Ovary (tissue), 9 donors: ENCODE data around the gene SCYGR5. TPM values are rescaled to one million over a fixed set of nuclear protein-coding genes. Genes with fewer than 3 reads are reported as not detected.

Source experiments
- DNase-seq, 5 donors: peaks; one replicate each; pipeline ENCODE4 v3.0.0-alpha.2; 2019 to 2020
- H3K27ac ChIP-seq, 2 donors: fragments of 200-600 bp; one replicate each; pipeline versions ENCODE4 v1.5.1 to v1.8.0; 2019 to 2022
- H3K27me3 ChIP-seq: fragments of 200-600 bp; one replicate; pipeline ENCODE4 v1.8.0; 2022
- H3K36me3 ChIP-seq: fragments of 200-600 bp; sonication (generic); one replicate; pipeline ENCODE4 v1.5.1; 2019
- H3K4me1 ChIP-seq: one replicate; pipeline ENCODE4 v1.8.1; 2013; ENCODE audit warnings: mild to moderate bottlenecking, moderate library complexity; ENCODE audit not compliant: insufficient read depth
- H3K4me3 ChIP-seq: fragments of 200-600 bp; sonication (generic); one replicate; pipeline ENCODE4 v1.5.1; 2017
- H3K9me3 ChIP-seq, 2 donors: fragments of 200-600 bp in 1 of 2; sonication (generic) in 1 of 2; one replicate each; pipeline versions ENCODE4 v1.5.1 to v1.8.1; 2013 to 2019; ENCODE audit warnings: mild to moderate bottlenecking in 1 of 2, moderate library complexity in 1 of 2
- EP300 ChIP-seq: sonication (generic); formaldehyde crosslinking; IDR thresholded peaks from one replicate; pipeline ENCODE4 v1.6.1; 2017; ENCODE audit warnings: antibody characterized with exemption
- POLR2A ChIP-seq: fragments of 450-650 bp; IDR thresholded peaks from one replicate; pipeline ENCODE4 v1.6.1; 2017; ENCODE audit warnings: antibody characterized with exemption, mild to moderate bottlenecking, moderate library complexity
- WGBS, 3 donors: extraction: QIAGEN DNeasy Blood & Tissue Kit in 1 of 3; methylation state at CpG; one replicate each; pipeline versions ENCODE4 v1.1.5 to v1.1.7; 2013 to 2017; 5-methylcytosine and 5-hydroxymethylcytosine counted together
- intact Hi-C, 4 donors: fragments of 100-400 bp; cut with DNase I; formaldehyde crosslinking; loops; one replicate each; pipeline versions ENCODE4 v1.11.0 to v1.15.1; 2022 to 2023
- polyA plus RNA-seq, 2 donors: library from polyadenylated mRNA; stranded (reverse); fragments of 200-250 nt in 1 of 2; fragments of 350-450 nt in 1 of 2; fragmentation: Illumina TruSeq in 1 of 2; extraction: RNeasy Lipid Tissue Mini Kit (QIAGEN cat#74804) in 1 of 2; gene quantifications; one replicate each; pipeline ENCODE4 v1.2.3, GENCODE V29; 2013 to 2014
- total RNA-seq, 7 donors: library from RNA; depleted of rRNA in 2 of 7; stranded (reverse); fragments of >200 nt in 2 of 7; fragmentation: NEBNext Ultra II Directional in 3 of 7; extraction: Animal tissue kit (Norgen Biotek cat#: 25700) in 3 of 7; gene quantifications; one replicate each; pipeline versions ENCODE4 v1.1.0 to v1.2.4, GENCODE V29; 2016 to 2023
- TF ChIP-seq, protein P1 (sequence below), 3 donors: fragments of 450-650 bp in 2 of 3; fragments of 200-600 bp in 1 of 3; IDR thresholded peaks; one replicate each; pipeline versions ENCODE4 v1.5.1 to v1.8.0; 2016 to 2022; ENCODE audit warnings: antibody characterized with exemption in 3 of 3, mild to moderate bottlenecking in 1 of 3
- donor health status: DM: no; HTN: no; CAD: no; lungs with moderate emphysema.
- donor health status: DM: no; HTN: no; CAD: no.
- donor health status: Bipolar disorder and iron deficiency.
- donor health status: DM: yes; HTN: yes; CAD: no.
- donor health status: DM: no; HTN: no; CAD: no.
- donor health status: DM: yes; HTN: yes; CAD: no.

SCYGR5 gene
- total and polyA plus RNA-seq, 9 donors, result not detected

DNA sequence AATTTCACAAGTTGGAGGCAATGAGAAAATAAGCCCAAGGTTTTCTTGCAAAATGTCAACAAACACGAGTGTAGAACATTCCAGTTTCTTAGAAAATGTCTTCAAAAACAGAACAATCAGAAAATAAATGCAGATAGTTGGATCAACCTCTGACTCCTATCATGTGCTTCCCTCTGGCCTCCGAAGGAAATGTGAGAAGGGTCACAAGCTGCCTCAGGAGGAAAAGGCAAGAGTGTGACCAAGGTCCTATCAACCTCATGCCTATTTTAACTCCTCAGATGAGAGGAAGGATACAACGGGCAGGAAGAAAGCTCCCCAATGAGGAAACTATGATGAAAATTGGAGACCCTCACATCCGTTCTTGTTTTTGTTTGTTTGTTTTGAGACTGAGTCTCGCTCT, 7.9 kb downstream of the SCYGR5 start:
- Histone ChIP-seq H3K36me3 (no peaks in the 10 kb centered on the region), H3K27me3 (no peaks in the 10 kb centered on the region), H3K4me3 (no peak overlapping the region), H3K9me3 (no peaks in the 10 kb centered on the region), H3K27ac (no peak overlapping the region), H3K4me1 (no peaks in the 10 kb centered on the region)
- TF ChIP-seq EP300 (no peak), POLR2A (no peak)
- 39 to 57% (median 50%) methylated on average over 5 of the region's 5 CpGs for WGBS, 3 donors
- DNase-seq, result no peak
- intact Hi-C loops, result loop anchor here in 1 of 4 donors (1.0 kb wide), 1 partner anchor 39 kb away; no protein-coding TSS in a partner anchor

DNA sequence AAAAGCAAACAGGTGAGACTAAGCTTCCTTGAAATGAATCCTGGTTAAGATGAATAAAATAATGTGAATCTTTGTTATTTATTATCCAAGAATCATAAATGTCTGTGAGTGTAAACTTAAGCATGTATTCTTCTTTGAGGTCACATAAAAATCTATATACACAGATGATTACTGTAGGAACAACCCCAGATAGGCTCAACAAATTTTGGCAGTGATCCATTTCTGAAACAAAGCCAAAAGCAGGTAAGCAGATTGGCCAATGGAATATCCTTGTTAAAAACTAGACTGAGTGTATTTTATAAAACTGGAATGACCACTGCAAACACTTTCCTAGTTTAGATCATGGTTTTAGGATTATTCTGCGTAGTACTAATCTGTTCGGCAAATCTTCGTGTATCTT, 11.3 kb downstream of the SCYGR5 start:
- Histone ChIP-seq H3K36me3 (no peaks in the 10 kb centered on the region), H3K27me3 (no peaks in the 10 kb centered on the region), H3K4me3 (no peak overlapping the region), H3K4me1 (no peaks in the 10 kb centered on the region), H3K27ac (no peak overlapping the region), H3K9me3 (no peaks in the 10 kb centered on the region)
- intact Hi-C loops, result no loop called here
- WGBS, 3 donors, result 93 to 96% (median 94%) methylated on average over 3 of the region's 3 CpGs
- DNase-seq, result no peak
- no peak for TF ChIP-seq POLR2A

DNA sequence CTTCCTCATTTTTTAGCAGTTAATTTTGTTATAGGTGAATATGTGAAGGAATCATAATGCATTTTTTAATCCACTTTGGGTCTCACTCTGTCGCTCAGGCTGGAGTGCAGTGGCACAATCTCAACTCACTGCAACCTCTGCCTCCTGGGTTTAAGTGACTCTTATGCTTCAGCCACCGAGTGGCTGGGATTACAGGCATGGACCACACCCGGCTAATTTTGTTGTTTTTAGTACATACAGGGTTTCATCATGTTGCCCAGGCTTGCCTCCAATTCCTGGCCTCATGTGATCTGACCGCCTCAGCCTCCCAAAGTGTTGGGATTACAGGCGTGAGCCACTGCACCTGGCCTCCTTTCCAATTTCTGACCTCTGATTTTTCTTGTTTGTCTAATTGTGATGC, 17.7 kb downstream of the SCYGR5 start:
- Histone ChIP-seq H3K4me1 (no peaks in the 10 kb centered on the region), H3K27me3 (no peaks in the 10 kb centered on the region), H3K27ac (no peak overlapping the region), H3K4me3 (no peak overlapping the region), H3K36me3 (no peaks in the 10 kb centered on the region), H3K9me3 (no peaks in the 10 kb centered on the region)
- no peak for TF ChIP-seq POLR2A
- no peak for TF ChIP-seq EP300
- TF ChIP-seq, protein P1, sequence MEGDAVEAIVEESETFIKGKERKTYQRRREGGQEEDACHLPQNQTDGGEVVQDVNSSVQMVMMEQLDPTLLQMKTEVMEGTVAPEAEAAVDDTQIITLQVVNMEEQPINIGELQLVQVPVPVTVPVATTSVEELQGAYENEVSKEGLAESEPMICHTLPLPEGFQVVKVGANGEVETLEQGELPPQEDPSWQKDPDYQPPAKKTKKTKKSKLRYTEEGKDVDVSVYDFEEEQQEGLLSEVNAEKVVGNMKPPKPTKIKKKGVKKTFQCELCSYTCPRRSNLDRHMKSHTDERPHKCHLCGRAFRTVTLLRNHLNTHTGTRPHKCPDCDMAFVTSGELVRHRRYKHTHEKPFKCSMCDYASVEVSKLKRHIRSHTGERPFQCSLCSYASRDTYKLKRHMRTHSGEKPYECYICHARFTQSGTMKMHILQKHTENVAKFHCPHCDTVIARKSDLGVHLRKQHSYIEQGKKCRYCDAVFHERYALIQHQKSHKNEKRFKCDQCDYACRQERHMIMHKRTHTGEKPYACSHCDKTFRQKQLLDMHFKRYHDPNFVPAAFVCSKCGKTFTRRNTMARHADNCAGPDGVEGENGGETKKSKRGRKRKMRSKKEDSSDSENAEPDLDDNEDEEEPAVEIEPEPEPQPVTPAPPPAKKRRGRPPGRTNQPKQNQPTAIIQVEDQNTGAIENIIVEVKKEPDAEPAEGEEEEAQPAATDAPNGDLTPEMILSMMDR (IDR thresholded peaks at IDR 0.05), result no peak
- 85 to 88% (median 87%) methylated on average over 5 of the region's 5 CpGs for WGBS, 3 donors
- intact Hi-C loops, result no loop called here
- DNase-seq, result no peak

DNA sequence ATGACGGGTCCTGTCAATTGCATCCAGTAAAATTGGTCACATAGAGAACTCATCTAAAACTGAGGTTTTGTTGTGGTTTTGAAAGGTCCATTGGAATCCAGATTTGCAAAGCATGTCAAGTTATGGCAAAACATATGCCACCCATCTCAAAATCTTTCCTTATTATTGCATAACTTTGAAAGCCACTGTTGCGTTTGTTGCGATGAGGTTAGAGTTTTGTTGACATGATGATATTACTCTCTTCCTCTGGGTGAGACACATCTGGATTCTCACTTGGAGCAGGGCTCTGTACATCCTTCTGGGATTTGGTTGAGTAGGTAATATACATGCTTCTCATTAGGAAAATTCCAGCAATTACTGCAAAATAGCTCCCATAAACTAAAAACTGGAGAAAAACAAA, 20.6 kb downstream of the SCYGR5 start:
- Histone ChIP-seq H3K36me3 (no peaks in the 10 kb centered on the region), H3K27me3 (no peaks in the 10 kb centered on the region), H3K9me3 (no peaks in the 10 kb centered on the region), H3K27ac (no peak overlapping the region), H3K4me3 (no peak overlapping the region), H3K4me1 (no peaks in the 10 kb centered on the region)
- DNase-seq, result no peak
- intact Hi-C loops, result no loop called here
- 87 to 95% (median 89%) methylated on average over 3 of the region's 3 CpGs for WGBS, 3 donors
- TF ChIP-seq, protein P1 (IDR thresholded peaks at IDR 0.05), result no peak
- TF ChIP-seq EP300 (no peak), POLR2A (no peak)

DNA sequence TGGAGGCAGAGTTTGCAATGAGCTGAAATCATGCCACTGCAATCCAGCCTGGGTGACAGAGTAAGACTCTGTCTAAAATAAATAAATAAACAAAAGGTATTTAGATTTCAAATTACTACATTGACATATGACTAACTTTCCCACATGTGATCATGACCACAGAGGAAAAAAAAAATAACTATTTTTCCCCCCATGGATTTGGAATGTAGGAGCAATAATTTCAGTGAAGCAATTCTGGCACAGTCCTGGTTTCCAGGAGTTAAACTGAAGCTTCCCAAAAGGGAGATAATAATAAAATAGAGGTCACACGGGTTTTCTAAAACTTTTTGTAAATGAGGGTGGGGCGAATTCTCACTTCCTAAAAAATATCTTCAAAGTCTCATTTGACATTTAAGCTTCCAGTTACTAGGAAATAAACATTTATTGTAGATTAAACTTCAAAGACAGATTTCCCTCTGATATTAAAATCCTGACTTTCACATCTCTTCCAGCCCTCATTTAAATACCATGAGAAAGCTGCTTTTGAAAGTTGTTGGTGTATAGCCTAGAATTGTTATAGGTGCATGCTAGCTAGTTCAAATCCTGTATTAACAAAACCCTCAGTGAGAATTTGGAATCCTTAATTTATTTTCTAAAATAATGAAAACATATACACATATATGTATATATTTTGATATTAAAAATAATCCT, 30.5 kb downstream of the SCYGR5 start:
- WGBS, 3 donors, result 43 to 63% (median 48%) methylated on average over 2 of the region's 2 CpGs
- no peaks in the 10 kb centered on the region for H3K27me3 ChIP-seq
- H3K9me3 ChIP-seq, result peaks cover 0 to 1% of the 10 kb centered on the region in 2 donors
- H3K4me1 ChIP-seq, result no peaks in the 10 kb centered on the region
- intact Hi-C loops, result no loop called here
- H3K27ac ChIP-seq, result no peak overlapping the region
- no peak overlapping the region for H3K4me3 ChIP-seq
- TF ChIP-seq, protein P1 (IDR thresholded peaks at IDR 0.05), result no peak
- TF ChIP-seq EP300 (no peak), POLR2A (no peak)
- no peaks in the 10 kb centered on the region for H3K36me3 ChIP-seq
- no peak for DNase-seq
